Measurements from ENCODE around the gene ARID2. TPM values are rescaled to one million over a fixed set of nuclear protein-coding genes. Genes with fewer than 3 reads are reported as not detected.

ARID2 gene
- total and polyA plus RNA-seq, 2 of the 4 experiments (the other 2 are of a cell fraction), result 5.4 to 28.1 TPM

- no peaks in the 10 kb centered on the region for H3K4me1 ChIP-seq (ENCODE audit: control insufficient read depth, insufficient read depth, low read length)
- no peak overlapping the region for H2BK5ac ChIP-seq (ENCODE audit: low read depth, low read length, poor library complexity, severe bottlenecking)
- intact Hi-C loops (cut with micrococcal nuclease) (no loop called here), in situ Hi-C loops (cut with MboI; ENCODE audit: low sequenced_read_pairs) (no loop called here), dilution Hi-C loops (cut with HindIII; ENCODE audit: low sequenced_read_pairs, unreplicated experiment) (no loop called here)
- ChIA-PET POLR2A (ENCODE audit: unreplicated experiment) (no interaction called here), CTCF (no interaction called here)
- no peak overlapping the region for H4K91ac ChIP-seq (ENCODE audit: insufficient read depth, low read depth, low read length)
- no peak overlapping the region for H2AK9ac ChIP-seq (replicated peaks; ENCODE audit: low read depth, low read length, poor library complexity)
- H3K9ac ChIP-seq (ENCODE audit: low read depth, low read length), result no peak overlapping the region
- H2BK20ac ChIP-seq (ENCODE audit: low read depth, low read length), result no peak overlapping the region
- no peak overlapping the region for H3K14ac ChIP-seq (replicated peaks; ENCODE audit: low read depth, low read length)
- no peaks in the 10 kb centered on the region for H3K9me1 ChIP-seq (ENCODE audit: insufficient read depth, low read length)
- no peak overlapping the region for H2BK120ac ChIP-seq (ENCODE audit: low read depth, low read length)
- H4K5ac ChIP-seq (ENCODE audit: low read depth, low read length), result no peak overlapping the region
- no peak overlapping the region for H3K27ac ChIP-seq (ENCODE audit: insufficient read depth, low read length)
- BruUV-seq (replicated peaks), result no TSS peak
- H3K27me3 ChIP-seq (ENCODE audit: control insufficient read depth, insufficient read depth, low read length), result no peaks in the 10 kb centered on the region
- H3K18ac ChIP-seq (ENCODE audit: low read depth, low read length), result no peak overlapping the region
- peaks cover 5% of the 10 kb centered on the region; the same call in 1 of the 2 replicates for H3K36me3 ChIP-seq (ENCODE audit: control insufficient read depth, insufficient read depth, low read length)
- no peak overlapping the region for H2AK5ac ChIP-seq (ENCODE audit: low read depth, low read length)
- no peak overlapping the region for H3K4me3 ChIP-seq (ENCODE audit: insufficient read depth, low read depth, low read length)
- TF ChIP-seq, protein P1, sequence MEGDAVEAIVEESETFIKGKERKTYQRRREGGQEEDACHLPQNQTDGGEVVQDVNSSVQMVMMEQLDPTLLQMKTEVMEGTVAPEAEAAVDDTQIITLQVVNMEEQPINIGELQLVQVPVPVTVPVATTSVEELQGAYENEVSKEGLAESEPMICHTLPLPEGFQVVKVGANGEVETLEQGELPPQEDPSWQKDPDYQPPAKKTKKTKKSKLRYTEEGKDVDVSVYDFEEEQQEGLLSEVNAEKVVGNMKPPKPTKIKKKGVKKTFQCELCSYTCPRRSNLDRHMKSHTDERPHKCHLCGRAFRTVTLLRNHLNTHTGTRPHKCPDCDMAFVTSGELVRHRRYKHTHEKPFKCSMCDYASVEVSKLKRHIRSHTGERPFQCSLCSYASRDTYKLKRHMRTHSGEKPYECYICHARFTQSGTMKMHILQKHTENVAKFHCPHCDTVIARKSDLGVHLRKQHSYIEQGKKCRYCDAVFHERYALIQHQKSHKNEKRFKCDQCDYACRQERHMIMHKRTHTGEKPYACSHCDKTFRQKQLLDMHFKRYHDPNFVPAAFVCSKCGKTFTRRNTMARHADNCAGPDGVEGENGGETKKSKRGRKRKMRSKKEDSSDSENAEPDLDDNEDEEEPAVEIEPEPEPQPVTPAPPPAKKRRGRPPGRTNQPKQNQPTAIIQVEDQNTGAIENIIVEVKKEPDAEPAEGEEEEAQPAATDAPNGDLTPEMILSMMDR (conservative IDR thresholded peaks at IDR 0.05; ENCODE audit: low read depth, low read length), result no peak
- peaks cover 12 to 39% of the 10 kb centered on the region in 2 experiments; a peak in 3 of 4 replicates for H3K79me1 ChIP-seq (ENCODE audit: low read depth in 1 of 2, low read length in 2 of 2)
- H4K8ac ChIP-seq (ENCODE audit: low read depth in 2 of 2, low read length in 2 of 2), result no peak overlapping the region
- DNase-seq, result no peak
- H2BK15ac ChIP-seq (ENCODE audit: low read depth, low read length), result no peak overlapping the region
- H2AFZ ChIP-seq (replicated peaks; ENCODE audit: low read length, poor library complexity), result no peak overlapping the region
- H3K4ac ChIP-seq (ENCODE audit: low read depth, low read length), result no peak overlapping the region
- no peaks in the 10 kb centered on the region; the same call in 1 of the 2 replicates for H4K20me1 ChIP-seq (ENCODE audit: insufficient read depth, low read length)
- H3K4me2 ChIP-seq (ENCODE audit: low read depth, low read length), result no peak overlapping the region
- no peak overlapping the region for H3K56ac ChIP-seq (ENCODE audit: extremely low read depth, insufficient read depth, low read length)
- no peak for ATAC-seq (ENCODE audit: low read depth)
- H3K9me3 ChIP-seq (ENCODE audit: control insufficient read depth, insufficient read depth, low read length), result no peaks in the 10 kb centered on the region
- H3K23ac ChIP-seq (ENCODE audit: low read depth, low read length), result no peak overlapping the region
Observed at GRCh38 chr12:45737638-45738037, 8.1 kb downstream of the ARID2 start.
